ENCODE data around the gene TAAR8. TPM values are rescaled to one million over a fixed set of nuclear protein-coding genes. Genes with fewer than 3 reads are reported as not detected.

The TAAR8 gene
- total RNA-seq, 1 donor from 2014 or later = not detected

GRCh38 chr6:132570221-132570777 lies 17.8 kb downstream of the TAAR8 start, which contains the start of gene TAAR6:
Gene TAAR6 (plus strand): TSS chr6:132570322. CDS start chr6:132570322, 0 bp downstream.
- no peaks in the 10 kb centered on the region for H3K9me3 Mint-ChIP-seq
- no peak within 1 kb of the TSS for H3K4me3 Mint-ChIP-seq
- H3K36me3 Mint-ChIP-seq = no peaks in the 10 kb centered on the region
- DNase-seq (ENCODE audit: low spot score in 2 of 2, unreplicated experiment in 2 of 2) = no peak
- peaks cover 15% of the 10 kb centered on the region for H3K27me3 Mint-ChIP-seq (ENCODE audit: low read depth)
- no peak for TF ChIP-seq CTCF (IDR thresholded peaks at IDR 0.05; ENCODE audit: unreplicated experiment)
- H3K27ac Mint-ChIP-seq = no peak within 1 kb of the TSS
- H3K4me1 Mint-ChIP-seq = peaks cover 2% of the 10 kb centered on the region

- no peak for TF ChIP-seq CTCF (IDR thresholded peaks at IDR 0.05; ENCODE audit: unreplicated experiment)
- H3K36me3 Mint-ChIP-seq = no peaks in the 10 kb centered on the region
- no peak for DNase-seq (ENCODE audit: low spot score in 2 of 2, unreplicated experiment in 2 of 2)
- H3K27ac Mint-ChIP-seq = no peak overlapping the region
- no peak overlapping the region for H3K4me3 Mint-ChIP-seq
- peaks cover 2% of the 10 kb centered on the region for H3K4me1 Mint-ChIP-seq
- H3K9me3 Mint-ChIP-seq = no peaks in the 10 kb centered on the region
- peaks cover 15% of the 10 kb centered on the region for H3K27me3 Mint-ChIP-seq (ENCODE audit: low read depth)
Observed at GRCh38 chr6:132571774-132572173, 19.3 kb downstream of the TAAR8 start.

GRCh38 chr6:132584698-132585097 lies 32.2 kb downstream of the TAAR8 start:
- peaks cover 5% of the 10 kb centered on the region for H3K9me3 Mint-ChIP-seq
- no peak overlapping the region for H3K27ac Mint-ChIP-seq
- no peak for DNase-seq (ENCODE audit: low spot score in 2 of 2, unreplicated experiment in 2 of 2)
- no peaks in the 10 kb centered on the region for H3K4me1 Mint-ChIP-seq
- peaks cover 11% of the 10 kb centered on the region for H3K27me3 Mint-ChIP-seq (ENCODE audit: low read depth)
- no peak overlapping the region for H3K4me3 Mint-ChIP-seq
- TF ChIP-seq CTCF (IDR thresholded peaks at IDR 0.05; ENCODE audit: unreplicated experiment) = no peak
- no peaks in the 10 kb centered on the region for H3K36me3 Mint-ChIP-seq

GRCh38 chr6:132587424-132587823 lies 35.0 kb downstream of the TAAR8 start:
- Mint-ChIP-seq H3K4me3 (no peak overlapping the region), H3K36me3 (no peaks in the 10 kb centered on the region), H3K4me1 (no peaks in the 10 kb centered on the region), H3K9me3 (no peaks in the 10 kb centered on the region), H3K27me3 (ENCODE audit: low read depth) (peaks cover 14% of the 10 kb centered on the region), H3K27ac (no peak overlapping the region)
- no peak for DNase-seq (ENCODE audit: low spot score in 2 of 2, unreplicated experiment in 2 of 2)
- no peak for TF ChIP-seq CTCF (IDR thresholded peaks at IDR 0.05; ENCODE audit: unreplicated experiment)

GRCh38 chr6:132589454-132589853 lies 37.0 kb downstream of the TAAR8 start, which contains the start of gene TAAR5:
Gene TAAR5 (minus strand): TSS chr6:132589741. CDS start chr6:132589686, 55 bp downstream.
- no peak for TF ChIP-seq CTCF (IDR thresholded peaks at IDR 0.05; ENCODE audit: unreplicated experiment)
- Mint-ChIP-seq H3K27me3 (ENCODE audit: low read depth) (peaks cover 14% of the 10 kb centered on the region), H3K4me3 (no peak within 1 kb of the TSS), H3K4me1 (no peaks in the 10 kb centered on the region), H3K27ac (no peak within 1 kb of the TSS), H3K36me3 (no peaks in the 10 kb centered on the region), H3K9me3 (no peaks in the 10 kb centered on the region)
- DNase-seq (ENCODE audit: low spot score in 2 of 2, unreplicated experiment in 2 of 2) = no peak
